NCI-H146 (cell line): ENCODE measurements around the gene LAMC3.
"Not testable (repeated sequence)": the region's sequence is repeated elsewhere in the genome, so short reads cannot be mapped to it uniquely, and the experiment has no call there.

Source experiments
- DNase-seq: peaks from one replicate; lab custom pipeline; 2025; lab: John Stamatoyannopoulos, UW

The LAMC3 gene

GRCh38 chr9:131028931-131029573 is 20.1 kb downstream of the LAMC3 start:
- DNase-seq = no peak

GRCh38 chr9:131029574-131029952 is 20.6 kb downstream of the LAMC3 start:
- no peak for DNase-seq

GRCh38 chr9:131030239-131031004 is 21.4 kb downstream of the LAMC3 start:
- no peak for DNase-seq

- no peak for DNase-seq
Measured at GRCh38 chr9:131031005-131031641, 22.1 kb downstream of the LAMC3 start.

GRCh38 chr9:131031642-131032005 is 22.6 kb downstream of the LAMC3 start:
- DNase-seq = no peak

- no peak for DNase-seq
Measured at GRCh38 chr9:131032384-131032783, 23.4 kb downstream of the LAMC3 start.

- no peak for DNase-seq
Measured at GRCh38 chr9:131033269-131034224, 24.6 kb downstream of the LAMC3 start.

- DNase-seq = no peak
Measured at GRCh38 chr9:131034268-131034667, 25.3 kb downstream of the LAMC3 start.

GRCh38 chr9:131034749-131035148 is 25.8 kb downstream of the LAMC3 start:
- DNase-seq = not testable (repeated sequence)

GRCh38 chr9:131035548-131035947 is 26.6 kb downstream of the LAMC3 start:
- DNase-seq = no peak

- no peak for DNase-seq
Measured at GRCh38 chr9:131036071-131036470, 27.1 kb downstream of the LAMC3 start.

- no peak for DNase-seq
Measured at GRCh38 chr9:131036529-131037334, 27.8 kb downstream of the LAMC3 start.

GRCh38 chr9:131037335-131038255 is 28.6 kb downstream of the LAMC3 start:
- no peak for DNase-seq

- DNase-seq = no peak
Measured at GRCh38 chr9:131038256-131039128, 29.5 kb downstream of the LAMC3 start.

- DNase-seq = no peak
Measured at GRCh38 chr9:131039129-131039954, 30.4 kb downstream of the LAMC3 start.

- no peak for DNase-seq
Measured at GRCh38 chr9:131042666-131043065, 33.7 kb downstream of the LAMC3 start.

- no peak for DNase-seq
Measured at GRCh38 chr9:131043087-131043486, 34.1 kb downstream of the LAMC3 start.

- no peak for DNase-seq
Measured at GRCh38 chr9:131043646-131044045, 34.7 kb downstream of the LAMC3 start.
